GM12874 (cell line): ENCODE measurements around the gene MYO7B.

Experiments
- CTCF ChIP-seq: IDR thresholded peaks from 2 replicates; pipeline ENCODE4 v1.5.1; 2011; ENCODE audit warnings: low read depth, mild to moderate bottlenecking, control low read depth, low read length, moderate library complexity; ENCODE audit not compliant: insufficient read depth

MYO7B gene

DNA sequence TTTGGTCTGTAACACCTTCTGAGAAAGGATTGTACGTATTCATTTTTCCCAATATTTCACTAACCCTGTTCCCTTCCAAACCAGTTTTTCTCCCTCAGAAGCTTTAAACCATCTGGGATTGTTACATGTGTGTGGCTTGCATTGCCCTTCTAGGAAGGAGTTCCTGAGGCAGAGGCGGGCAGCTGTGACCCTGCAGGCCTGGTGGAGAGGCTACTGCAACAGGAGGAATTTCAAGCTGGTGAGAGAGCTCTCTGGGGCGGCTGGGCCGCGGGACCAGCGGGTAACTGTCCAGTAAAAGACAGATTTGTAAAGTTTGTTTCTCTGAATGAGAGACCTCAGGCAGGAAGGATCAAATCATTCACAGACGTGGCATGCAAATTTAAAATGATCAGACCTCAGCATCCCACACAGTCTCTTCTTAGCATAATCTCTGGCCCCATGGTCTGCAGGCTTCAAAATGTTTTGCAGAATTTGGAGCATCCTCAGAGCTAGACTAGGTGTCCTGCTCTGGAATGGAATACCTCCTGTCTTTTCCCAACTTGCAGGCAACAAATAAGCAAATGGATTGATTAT lies 70.3 kb downstream of the MYO7B start:
- no peak for TF ChIP-seq CTCF

DNA sequence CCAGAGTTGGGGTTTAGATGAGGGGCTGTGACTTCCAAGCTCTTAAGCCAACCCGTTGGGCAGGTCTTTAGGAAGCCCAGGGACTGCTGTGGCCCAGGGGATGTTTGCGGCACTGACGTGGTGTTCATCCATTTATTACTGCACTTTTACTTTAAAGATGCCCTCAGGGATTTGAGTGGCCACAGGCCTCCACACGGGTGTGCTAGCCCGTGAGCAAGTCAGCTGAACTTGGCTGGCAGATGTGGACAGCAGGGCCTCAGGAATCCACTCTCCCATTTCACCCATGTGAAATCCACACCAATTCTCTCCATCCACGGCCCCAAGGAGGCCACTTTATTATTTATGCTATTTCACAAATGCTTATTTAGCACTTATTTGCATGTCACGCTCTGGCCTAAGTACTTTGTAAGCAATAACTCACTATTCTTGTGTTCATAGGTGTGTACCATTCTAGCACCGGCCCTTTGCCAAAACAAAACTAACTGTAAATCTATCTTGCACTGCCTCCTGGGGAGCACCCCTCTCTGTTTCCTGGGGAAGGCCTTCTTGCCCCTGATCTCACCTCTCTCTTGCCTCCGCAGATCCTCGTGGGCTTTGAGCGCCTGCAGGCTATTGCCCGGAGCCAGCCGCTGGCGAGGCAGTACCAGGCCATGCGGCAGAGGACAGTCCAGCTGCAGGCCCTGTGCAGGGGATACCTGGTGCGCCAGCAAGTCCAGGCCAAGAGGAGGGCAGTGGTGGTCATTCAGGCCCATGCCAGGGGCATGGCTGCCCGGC lies 71.3 kb downstream of the MYO7B start:
- TF ChIP-seq CTCF = no peak

DNA sequence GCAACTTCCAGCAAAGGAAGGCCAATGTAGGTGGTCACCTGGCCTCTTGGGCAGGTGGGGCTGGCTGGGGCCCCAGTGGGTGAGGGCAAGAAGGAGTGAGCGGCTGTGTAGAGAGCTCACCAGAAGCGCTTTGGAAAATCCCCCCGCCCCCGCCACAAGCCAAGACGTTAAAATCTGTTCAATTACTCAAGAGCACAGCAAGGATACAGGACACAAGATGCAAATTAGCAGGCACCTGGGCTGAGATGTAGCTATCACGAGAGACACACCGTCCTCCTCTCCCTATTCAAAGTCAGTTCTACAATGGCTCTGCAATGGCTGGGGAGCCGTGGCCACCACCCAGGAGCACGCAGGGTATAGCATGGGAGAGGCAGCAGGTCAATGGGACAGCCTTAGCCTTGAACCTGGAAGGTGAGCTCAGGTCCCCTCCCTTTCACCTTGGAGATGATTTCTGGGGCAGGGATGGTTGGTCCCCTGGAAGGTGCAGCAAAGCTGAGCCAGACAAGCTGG lies 72.0 kb downstream of the MYO7B start:
- TF ChIP-seq CTCF = no peak

GRCh38 chr2:127608061-127609030 lies 72.9 kb downstream of the MYO7B start:
- TF ChIP-seq CTCF = no peak

DNA sequence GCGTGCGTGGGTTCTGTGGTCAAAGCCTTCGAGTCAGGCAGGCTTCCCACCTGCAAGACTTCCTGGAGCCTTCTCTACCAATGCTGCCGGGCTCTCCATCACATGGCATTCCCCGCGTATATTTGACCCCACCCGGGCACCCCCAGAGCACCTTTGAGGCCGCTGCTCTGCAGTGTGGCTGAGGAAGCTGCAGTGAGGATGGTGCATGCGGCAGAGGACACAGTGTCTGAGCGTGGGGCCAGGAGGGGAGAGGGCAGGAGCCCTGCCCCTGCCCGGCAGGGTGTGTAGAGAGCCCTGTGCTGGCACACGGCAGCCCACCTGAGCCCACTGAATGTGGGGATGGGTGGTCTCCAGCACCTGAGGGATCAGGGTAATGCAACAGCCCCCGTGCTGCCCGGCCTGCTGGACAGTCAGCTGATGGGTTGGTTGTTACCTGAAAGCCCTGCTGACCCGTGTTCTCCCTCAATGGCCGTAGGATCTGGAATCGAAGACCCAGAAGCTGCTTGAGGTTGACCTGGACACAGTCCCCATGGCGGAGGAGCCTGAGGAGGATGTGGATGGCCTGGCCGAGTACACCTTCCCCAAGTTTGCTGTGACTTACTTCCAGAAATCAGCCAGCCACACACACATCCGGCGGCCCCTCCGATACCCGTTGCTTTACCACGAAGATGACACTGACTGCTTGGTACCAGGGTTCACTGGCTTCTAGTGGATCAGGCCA lies 73.7 kb downstream of the MYO7B start:
- no peak for TF ChIP-seq CTCF

- TF ChIP-seq CTCF = no peak
Observed at GRCh38 chr2:127609818-127610217, 74.3 kb downstream of the MYO7B start.

DNA sequence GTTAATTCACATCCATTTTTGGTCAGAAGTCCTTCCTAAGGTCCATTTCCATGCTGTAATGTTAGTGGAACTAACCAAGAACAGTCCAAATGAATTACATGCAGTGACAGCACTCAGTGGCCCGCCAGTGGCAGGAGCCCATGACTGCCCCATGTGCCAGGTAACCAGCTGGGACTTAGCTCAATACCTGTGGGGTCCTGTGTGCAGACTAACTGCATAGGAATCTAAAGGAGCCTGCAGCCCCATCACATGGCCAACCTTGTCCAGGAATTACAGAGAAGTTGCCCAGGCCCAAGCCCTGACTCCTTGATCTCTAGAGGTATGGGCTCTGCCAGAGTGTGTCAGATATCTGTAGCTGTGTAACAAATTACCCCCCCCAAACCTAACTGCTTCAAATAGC lies 75.1 kb downstream of the MYO7B start:
- TF ChIP-seq CTCF = no peak
